GM12878 (cell line): Measurements from ENCODE around the gene NDUFC1. TPM values are rescaled to one million over a fixed set of nuclear protein-coding genes. Genes with fewer than 3 reads are reported as not detected.

ENCODE experiments used
- ATAC-seq: fragments of 200-7000 bp; cut with Tn5 transposase; 3 replicates; pipeline ENCODE4 v1.9.1; 2020; ENCODE audit warnings: mild to moderate bottlenecking, moderate library complexity
- BruUV-seq: library from RNA; stranded (reverse); fragments of 400-500 nt; replicated peaks from 2 replicates; lab custom pipeline; 2021; lab: Mats Ljungman, UMichigan
- CTCF ChIA-PET: fragments of 300-600 bp; sonication (Branson Sonifier 250); formaldehyde crosslinking; extraction: SDS; loops from one replicate; lab custom pipeline; 2021; ENCODE audit warnings: inconsistent platforms; lab: Yijun Ruan, JAX
- POLR2A ChIA-PET: fragments of 350-600 bp; formaldehyde crosslinking; extraction: SDS; loops from one replicate; lab custom pipeline; 2021; ENCODE audit warnings: inconsistent platforms; lab: Charles Lee
- RAD21 ChIA-PET: fragments of 300-600 bp; sonication (Branson Sonifier 250); formaldehyde crosslinking; loops from one replicate; lab custom pipeline; 2023; ENCODE audit warnings: antibody characterized with exemption; ENCODE audit not compliant: unreplicated experiment; lab: Charles Lee
- SMC1A ChIA-PET: fragments of 300-600 bp; sonication (Branson Sonifier 250); formaldehyde crosslinking; loops from one replicate; lab custom pipeline; 2023; ENCODE audit not compliant: unreplicated experiment, uncharacterized antibody; lab: Charles Lee
- DNase-seq: peaks from one replicate; pipeline ENCODE4 v3.0.0-alpha.2; 2011; ENCODE audit warnings: low read depth, low spot score
- FAIRE-seq: peaks from 3 replicates; lab custom pipeline; 2011; peaks lifted over from hg19 to GRCh38; lab: Jason Lieb, UNC
- H2AFZ ChIP-seq: 2 replicates; pipeline ENCODE4 v1.6.0; 2011; ENCODE audit warnings: low read depth, low read length, control low read depth; ENCODE audit not compliant: control insufficient read depth
- H3K27ac ChIP-seq: 2 replicates; pipeline ENCODE4 v1.5.1; 2011; ENCODE audit warnings: control low read depth; ENCODE audit not compliant: control insufficient read depth, insufficient read depth
- H3K27me3 ChIP-seq, 2 experiments: replicated peaks in 1 of 2; 2 replicates each; pipeline versions ENCODE4 v1.6.0 to v1.6.1; 2011; ENCODE audit warnings: low read length in 1 of 2; ENCODE audit not compliant: control insufficient read depth in 2 of 2, insufficient read depth in 2 of 2
- H3K36me3 ChIP-seq, 2 experiments: 2 replicates each; pipeline ENCODE4 v1.5.1; 2011; ENCODE audit warnings: low read length in 1 of 2; ENCODE audit not compliant: control insufficient read depth in 2 of 2, insufficient read depth in 2 of 2
- H3K4me1 ChIP-seq: 2 replicates; pipeline ENCODE4 v1.6.1; 2011; ENCODE audit warnings: mild to moderate bottlenecking, low read length, moderate library complexity, mixed read lengths; ENCODE audit not compliant: control insufficient read depth, insufficient read depth
- H3K4me2 ChIP-seq: 2 replicates; pipeline ENCODE4 v1.6.0; 2011; ENCODE audit warnings: control low read depth; ENCODE audit not compliant: control insufficient read depth, insufficient read depth
- H3K4me3 ChIP-seq: fragments of 200-600 bp; sonication (generic); 2 replicates; pipeline ENCODE4 v1.5.1; 2016
- H3K79me2 ChIP-seq: 2 replicates; pipeline ENCODE4 v1.6.0; 2011; ENCODE audit warnings: low read length; ENCODE audit not compliant: control insufficient read depth, insufficient read depth
- H3K9ac ChIP-seq: 2 replicates; pipeline ENCODE4 v1.8.0; 2011; ENCODE audit warnings: low read length, control low read depth, mixed read lengths; ENCODE audit not compliant: control insufficient read depth, insufficient read depth
- H3K9me3 ChIP-seq: replicated peaks from 3 replicates; pipeline ENCODE4 v1.5.1; 2011; ENCODE audit warnings: mild to moderate bottlenecking, low read length; ENCODE audit not compliant: control insufficient read depth, insufficient read depth
- H4K20me1 ChIP-seq: 2 replicates; pipeline ENCODE4 v1.6.0; 2011; ENCODE audit not compliant: control insufficient read depth, insufficient read depth
- BACH1 ChIP-seq: fragments of 450-650 bp; IDR thresholded peaks from 2 replicates; pipeline ENCODE4 v1.6.1; 2017; ENCODE audit warnings: mild to moderate bottlenecking, borderline replicate concordance
- CBX5 ChIP-seq: sonication (generic); IDR thresholded peaks from 2 replicates; pipeline ENCODE4 v1.6.1; 2016; ENCODE audit warnings: low read depth, moderate library complexity, mild to moderate bottlenecking, inconsistent platforms
- CHD1 ChIP-seq: IDR thresholded peaks from 2 replicates; pipeline ENCODE4 v1.6.1; 2012; ENCODE audit warnings: low read depth, low read length, improper control_type of control experiment
- CHD2 ChIP-seq: IDR thresholded peaks from 2 replicates; pipeline ENCODE4 v1.6.1; 2011; ENCODE audit warnings: low read depth, low read length, improper control_type of control experiment, borderline replicate concordance
- CREB1 ChIP-seq: IDR thresholded peaks from 2 replicates; pipeline ENCODE4 v1.6.1; 2012; ENCODE audit warnings: low read depth, mild to moderate bottlenecking, inconsistent platforms
- IRF3 ChIP-seq: fragments of 450-650 bp; IDR thresholded peaks from 2 replicates; pipeline ENCODE4 v1.6.1; 2014; ENCODE audit warnings: mild to moderate bottlenecking
- JUNB ChIP-seq: IDR thresholded peaks from 2 replicates; pipeline ENCODE4 v1.6.1; 2016; ENCODE audit warnings: antibody characterized with exemption, mild to moderate bottlenecking
- MYB ChIP-seq: fragments of 150-350 bp; IDR thresholded peaks from 2 replicates; pipeline ENCODE4 v1.6.1; 2014; ENCODE audit warnings: mild to moderate bottlenecking, low read depth, low read length, borderline replicate concordance
- NFXL1 ChIP-seq: fragments of 450-650 bp; IDR thresholded peaks from 2 replicates; pipeline ENCODE4 v1.6.1; 2017; ENCODE audit warnings: antibody characterized with exemption, mild to moderate bottlenecking, borderline replicate concordance
- NFYA ChIP-seq: IDR thresholded peaks from 2 replicates; pipeline ENCODE4 v1.6.1; 2011; ENCODE audit warnings: low read depth, mild to moderate bottlenecking, low read length, improper control_type of control experiment, borderline replicate concordance
- NR2F1 ChIP-seq: fragments of 450-650 bp; conservative IDR thresholded peaks from 2 replicates; pipeline ENCODE4 v1.6.1; 2017; ENCODE audit warnings: mild to moderate bottlenecking
- PAX8 ChIP-seq: fragments of 450-650 bp; IDR thresholded peaks from 2 replicates; pipeline ENCODE4 v1.6.1; 2017; ENCODE audit warnings: mild to moderate bottlenecking, moderate library complexity
- PBX3 ChIP-seq: IDR thresholded peaks from 2 replicates; pipeline ENCODE4 v1.6.1; 2011; ENCODE audit warnings: mild to moderate bottlenecking, low read depth, low read length, moderate library complexity; ENCODE audit not compliant: insufficient replicate concordance
- RELA ChIP-seq: fragments of 450-650 bp; IDR thresholded peaks from 2 replicates; pipeline ENCODE4 v1.8.0; 2014; ENCODE audit warnings: borderline replicate concordance; ENCODE audit not compliant: partially characterized antibody
- RELB ChIP-seq: fragments of 450-650 bp; IDR thresholded peaks from 2 replicates; pipeline ENCODE4 v1.6.1; 2017; ENCODE audit warnings: low read depth, mild to moderate bottlenecking, moderate library complexity
- REST ChIP-seq: IDR thresholded peaks from 2 replicates; pipeline ENCODE4 v1.6.1; 2012; ENCODE audit warnings: mild to moderate bottlenecking, low read depth, low read length
- SMAD5 ChIP-seq: IDR thresholded peaks from 2 replicates; pipeline ENCODE4 v1.6.1; 2016; ENCODE audit warnings: antibody characterized with exemption, low read depth
- SMARCA5 ChIP-seq: fragments of 450-650 bp; IDR thresholded peaks from 2 replicates; pipeline ENCODE4 v1.6.1; 2017; ENCODE audit warnings: mild to moderate bottlenecking
- TBL1XR1 ChIP-seq: IDR thresholded peaks from 2 replicates; pipeline ENCODE4 v1.6.1; 2012; ENCODE audit warnings: low read depth, low read length, improper control_type of control experiment
- WGBS: methylation state at CpG from one replicate; pipeline ENCODE4 v1.1.6; 2016; ENCODE audit warnings: low lambda C conversion rate; ENCODE audit not compliant: insufficient replicate concordance, insufficient coverage; ENCODE audit errors: missing lambda C conversion rate; 5-methylcytosine and 5-hydroxymethylcytosine counted together
- in situ Hi-C: fragments of 300-500 bp; cut with MboI; formaldehyde crosslinking; loops from 9 replicates; pipeline ENCODE4 v1.14.3; 2018; ENCODE audit warnings: mixed read lengths
- intact Hi-C: fragments of 100-400 bp; cut with micrococcal nuclease; formaldehyde crosslinking; loops from one replicate; pipeline ENCODE4 v1.14.2; 2022; ENCODE audit not compliant: unreplicated experiment
- polyA plus RNA-seq, 11 experiments: library from polyadenylated mRNA; depleted of rRNA in 4 of 11; unstranded in 6 of 11; stranded (reverse) in 5 of 11; fragments of >200 nt; fragmentation: Nextera tagmentation in 4 of 11; fragmentation: Illumina TruSeq in 1 of 11; extraction: Ambion mirVana in 4 of 11; extraction: Trizol in 1 of 11; gene quantifications; 1 replicate in 1 of 11; 2 replicates in 10 of 11; pipeline versions ENCODE4 v1.2.1 to v1.2.3, GENCODE V29; 2011 to 2016; ENCODE audit warnings: inconsistent platforms in 2 of 11, missing spikeins in 2 of 11, low read depth in 1 of 11
- total RNA-seq, 4 experiments: library from RNA; depleted of rRNA in 3 of 4; stranded (reverse); fragments of >200 nt in 3 of 4; fragmentation: Illumina TruSeq in 1 of 4; extraction: Trizol in 1 of 4; gene quantifications; 2 replicates each; pipeline versions ENCODE4 v1.2.1 to v1.2.3, GENCODE V29; 2013 to 2021

Gene NDUFC1
- total and polyA plus RNA-seq, 10 of the 15 experiments (the other 5 are each of a cell fraction or from before 2014, with no cell fraction given) = 25.5 to 242 (median 68.9) TPM

GRCh38 chr4:139246166-139246565 is 56.1 kb downstream of the NDUFC1 start:
- no peak for FAIRE-seq
- no peaks in the 10 kb centered on the region for H3K79me2 ChIP-seq

More at GRCh38 chr4:139246166-139246565, 56.1 kb downstream of the NDUFC1 start:
- Histone ChIP-seq H3K36me3 (no peaks in the 10 kb centered on the region), H3K9ac (no peak overlapping the region), H4K20me1 (no peaks in the 10 kb centered on the region), H3K9me3 (no peaks in the 10 kb centered on the region), H2AFZ (no peak overlapping the region), H3K4me1 (no peaks in the 10 kb centered on the region), H3K27ac (no peak overlapping the region), H3K27me3 (no peaks in the 10 kb centered on the region; a peak in 1 of 4 replicates), H3K4me2 (no peak overlapping the region), H3K4me3 (no peak overlapping the region)
- intact Hi-C loops (no loop called here), in situ Hi-C loops (no loop called here)
- ChIA-PET CTCF (interaction anchor here (0.7 kb wide), 1 partner anchor 50 kb away, joined by 3 read pairs; no protein-coding TSS in a partner anchor), POLR2A (no interaction called here), RAD21 (no interaction called here), SMC1A (no interaction called here)
- no peak for TF ChIP-seq RELB
- TF ChIP-seq CHD2 = no peak
- TF ChIP-seq CBX5 = no peak
- no peak for TF ChIP-seq NFXL1
- TF ChIP-seq MYB = no peak
- no peak for TF ChIP-seq CHD1
- no peak for TF ChIP-seq TBL1XR1
- no peak for TF ChIP-seq CREB1
- no peak for TF ChIP-seq REST
- TF ChIP-seq NFYA = no peak
- no peak for TF ChIP-seq SMARCA5
- TF ChIP-seq PBX3 = no peak
- no peak for TF ChIP-seq RELA
- no peak for TF ChIP-seq JUNB
- TF ChIP-seq IRF3 = no peak
- TF ChIP-seq BACH1 = no peak
- TF ChIP-seq PAX8 = no peak
- TF ChIP-seq NR2F1 = no peak
- no peak for TF ChIP-seq SMAD5
- WGBS = 51% methylated on average over 3 of the region's 3 CpGs
- no peak for DNase-seq
- BruUV-seq = no TSS peak
- ATAC-seq = no peak
